ENCODE measurements around the gene KSR2. TPM values are rescaled to one million over a fixed set of nuclear protein-coding genes. Genes with fewer than 3 reads are reported as not detected.

Gene KSR2
- total RNA-seq, 1 donor from 2014 or later, result not detected

GRCh38 chr12:117933545-117933944, 35.2 kb downstream of the KSR2 start:
- no peak overlapping the region for H3K27ac Mint-ChIP-seq (ENCODE audit: unreplicated experiment)
- no peak for TF ChIP-seq CTCF (IDR thresholded peaks at IDR 0.05)
- no peaks in the 10 kb centered on the region for H3K36me3 Mint-ChIP-seq (ENCODE audit: low read depth)
- peaks cover 7% of the 10 kb centered on the region for H3K9me3 Mint-ChIP-seq (ENCODE audit: low read depth)
- DNase-seq (ENCODE audit: low spot score), result no peak
- H3K4me1 Mint-ChIP-seq (ENCODE audit: low read depth), result no peaks in the 10 kb centered on the region
- peaks cover 4% of the 10 kb centered on the region for H3K27me3 Mint-ChIP-seq (ENCODE audit: low read depth)
- H3K4me3 Mint-ChIP-seq (ENCODE audit: unreplicated experiment), result no peak overlapping the region

GRCh38 chr12:117926391-117926899, 42.3 kb downstream of the KSR2 start:
- Mint-ChIP-seq H3K27ac (ENCODE audit: unreplicated experiment) (no peak overlapping the region), H3K36me3 (ENCODE audit: low read depth) (no peaks in the 10 kb centered on the region), H3K27me3 (ENCODE audit: low read depth) (peaks cover 9% of the 10 kb centered on the region), H3K9me3 (ENCODE audit: low read depth) (peaks cover 6% of the 10 kb centered on the region), H3K4me3 (ENCODE audit: unreplicated experiment) (no peak overlapping the region), H3K4me1 (ENCODE audit: low read depth) (no peaks in the 10 kb centered on the region)
- TF ChIP-seq CTCF (IDR thresholded peaks at IDR 0.05), result no peak
- no peak for DNase-seq (ENCODE audit: low spot score)

GRCh38 chr12:117921929-117922777, 46.6 kb downstream of the KSR2 start:
- Mint-ChIP-seq H3K36me3 (ENCODE audit: low read depth) (no peaks in the 10 kb centered on the region), H3K27ac (ENCODE audit: unreplicated experiment) (no peak overlapping the region), H3K4me3 (ENCODE audit: unreplicated experiment) (no peak overlapping the region), H3K27me3 (ENCODE audit: low read depth) (peaks cover 9% of the 10 kb centered on the region), H3K9me3 (ENCODE audit: low read depth) (no peaks in the 10 kb centered on the region), H3K4me1 (ENCODE audit: low read depth) (no peaks in the 10 kb centered on the region)
- TF ChIP-seq CTCF (IDR thresholded peaks at IDR 0.05), result no peak
- DNase-seq (ENCODE audit: low spot score), result no peak

- no peaks in the 10 kb centered on the region for H3K36me3 Mint-ChIP-seq (ENCODE audit: low read depth)
- H3K27me3 Mint-ChIP-seq (ENCODE audit: low read depth), result peaks cover 9% of the 10 kb centered on the region
- H3K4me1 Mint-ChIP-seq (ENCODE audit: low read depth), result no peaks in the 10 kb centered on the region
- no peak for DNase-seq (ENCODE audit: low spot score)
- H3K9me3 Mint-ChIP-seq (ENCODE audit: low read depth), result no peaks in the 10 kb centered on the region
- no peak overlapping the region for H3K27ac Mint-ChIP-seq (ENCODE audit: unreplicated experiment)
- no peak overlapping the region for H3K4me3 Mint-ChIP-seq (ENCODE audit: unreplicated experiment)
- TF ChIP-seq CTCF (IDR thresholded peaks at IDR 0.05), result no peak
These were observed 49.3 kb downstream of the KSR2 start for GRCh38 chr12:117919479-117919878.

GRCh38 chr12:117914686-117915085, 54.1 kb downstream of the KSR2 start:
- no peak for DNase-seq (ENCODE audit: low spot score)
- no peak for TF ChIP-seq CTCF (IDR thresholded peaks at IDR 0.05)
- Mint-ChIP-seq H3K9me3 (ENCODE audit: low read depth) (peaks cover 17% of the 10 kb centered on the region), H3K27me3 (ENCODE audit: low read depth) (no peaks in the 10 kb centered on the region), H3K36me3 (ENCODE audit: low read depth) (no peaks in the 10 kb centered on the region), H3K27ac (ENCODE audit: unreplicated experiment) (no peak overlapping the region), H3K4me3 (ENCODE audit: unreplicated experiment) (no peak overlapping the region), H3K4me1 (ENCODE audit: low read depth) (no peaks in the 10 kb centered on the region)
